ENCODE measurements around the gene C22orf23. TPM values are rescaled to one million over a fixed set of nuclear protein-coding genes. Genes with fewer than 3 reads are reported as not detected.

Gene C22orf23
- total and polyA plus RNA-seq, 2 of the 13 experiments (the other 11 are each of a cell fraction or from before 2014, with no cell fraction given): 0.21 to 0.24 TPM

DNA sequence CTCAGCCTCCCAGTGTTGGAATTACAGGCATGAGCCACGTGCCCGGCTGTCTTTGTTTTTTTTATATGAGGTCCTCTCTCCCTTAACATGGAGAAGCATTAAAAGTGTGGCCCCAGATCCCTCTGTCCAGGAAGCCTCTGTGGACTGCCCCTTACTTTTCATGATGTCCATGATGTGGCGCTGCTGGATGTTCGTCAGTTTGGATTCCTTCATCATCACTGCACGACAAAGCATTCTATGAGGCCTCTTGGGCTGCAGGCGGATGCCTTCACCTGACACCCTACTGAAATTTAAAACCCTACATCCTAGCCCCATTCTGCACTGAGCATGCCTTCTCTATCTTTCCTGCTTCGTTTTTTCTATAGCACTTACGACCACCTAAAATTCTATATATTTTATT lies 2.1 kb downstream of the C22orf23 start (continued):
- TF ChIP-seq, protein P1, sequence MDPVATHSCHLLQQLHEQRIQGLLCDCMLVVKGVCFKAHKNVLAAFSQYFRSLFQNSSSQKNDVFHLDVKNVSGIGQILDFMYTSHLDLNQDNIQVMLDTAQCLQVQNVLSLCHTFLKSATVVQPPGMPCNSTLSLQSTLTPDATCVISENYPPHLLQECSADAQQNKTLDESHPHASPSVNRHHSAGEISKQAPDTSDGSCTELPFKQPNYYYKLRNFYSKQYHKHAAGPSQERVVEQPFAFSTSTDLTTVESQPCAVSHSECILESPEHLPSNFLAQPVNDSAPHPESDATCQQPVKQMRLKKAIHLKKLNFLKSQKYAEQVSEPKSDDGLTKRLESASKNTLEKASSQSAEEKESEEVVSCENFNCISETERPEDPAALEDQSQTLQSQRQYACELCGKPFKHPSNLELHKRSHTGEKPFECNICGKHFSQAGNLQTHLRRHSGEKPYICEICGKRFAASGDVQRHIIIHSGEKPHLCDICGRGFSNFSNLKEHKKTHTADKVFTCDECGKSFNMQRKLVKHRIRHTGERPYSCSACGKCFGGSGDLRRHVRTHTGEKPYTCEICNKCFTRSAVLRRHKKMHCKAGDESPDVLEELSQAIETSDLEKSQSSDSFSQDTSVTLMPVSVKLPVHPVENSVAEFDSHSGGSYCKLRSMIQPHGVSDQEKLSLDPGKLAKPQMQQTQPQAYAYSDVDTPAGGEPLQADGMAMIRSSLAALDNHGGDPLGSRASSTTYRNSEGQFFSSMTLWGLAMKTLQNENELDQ (CRISPR knock-in tag; IDR thresholded peaks at IDR 0.05; ENCODE audit: borderline replicate concordance): no peak
- TF ChIP-seq, protein P2, sequence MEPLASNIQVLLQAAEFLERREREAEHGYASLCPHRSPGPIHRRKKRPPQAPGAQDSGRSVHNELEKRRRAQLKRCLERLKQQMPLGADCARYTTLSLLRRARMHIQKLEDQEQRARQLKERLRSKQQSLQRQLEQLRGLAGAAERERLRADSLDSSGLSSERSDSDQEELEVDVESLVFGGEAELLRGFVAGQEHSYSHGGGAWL (CRISPR knock-in tag; IDR thresholded peaks at IDR 0.05): no peak
- TF ChIP-seq, protein P3, sequence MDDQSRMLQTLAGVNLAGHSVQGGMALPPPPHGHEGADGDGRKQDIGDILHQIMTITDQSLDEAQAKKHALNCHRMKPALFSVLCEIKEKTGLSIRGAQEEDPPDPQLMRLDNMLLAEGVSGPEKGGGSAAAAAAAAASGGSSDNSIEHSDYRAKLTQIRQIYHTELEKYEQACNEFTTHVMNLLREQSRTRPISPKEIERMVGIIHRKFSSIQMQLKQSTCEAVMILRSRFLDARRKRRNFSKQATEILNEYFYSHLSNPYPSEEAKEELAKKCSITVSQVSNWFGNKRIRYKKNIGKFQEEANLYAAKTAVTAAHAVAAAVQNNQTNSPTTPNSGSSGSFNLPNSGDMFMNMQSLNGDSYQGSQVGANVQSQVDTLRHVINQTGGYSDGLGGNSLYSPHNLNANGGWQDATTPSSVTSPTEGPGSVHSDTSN (CRISPR knock-in tag; IDR thresholded peaks at IDR 0.05; ENCODE audit: borderline replicate concordance): no peak
- TF ChIP-seq ZFP41 (CRISPR knock-in tag; IDR thresholded peaks at IDR 0.05; ENCODE audit: borderline replicate concordance) (no peak), AGO2 (optimal IDR thresholded peaks at IDR 0.05; ENCODE audit: low read depth, low read length) (no peak), CREB1 (IDR thresholded peaks at IDR 0.05) (peak; percentile 40; the same call in 1 of the 2 replicates), CREB1 (CRISPR knock-in tag; IDR thresholded peaks at IDR 0.05) (peak; percentile 64), IKZF1 (IDR thresholded peaks at IDR 0.05) (no peak), TBP (CRISPR knock-in tag; IDR thresholded peaks at IDR 0.05) (no peak), RBM22 (optimal IDR thresholded peaks at IDR 0.05; ENCODE audit: low read length) (no peak), STAG1 (CRISPR knock-in tag; IDR thresholded peaks at IDR 0.05) (0 out of 2 replicates have a peak, but pooled peaks have one; percentile 28), RFX3 (CRISPR knock-in tag; IDR thresholded peaks at IDR 0.05) (no peak), ZNF251 (CRISPR knock-in tag; IDR thresholded peaks at IDR 0.05) (no peak), CREM (IDR thresholded peaks at IDR 0.05) (0 out of 2 replicates have a peak, but pooled peaks have one; percentile 20), CREM (CRISPR knock-in tag; IDR thresholded peaks at IDR 0.05) (no peak), ZNF746 (CRISPR knock-in tag; IDR thresholded peaks at IDR 0.05) (no peak), JUN (CRISPR knock-in tag; IDR thresholded peaks at IDR 0.05) (no peak), RCOR2 (CRISPR knock-in tag; IDR thresholded peaks at IDR 0.05) (no peak)
- TF ChIP-seq, protein P4, sequence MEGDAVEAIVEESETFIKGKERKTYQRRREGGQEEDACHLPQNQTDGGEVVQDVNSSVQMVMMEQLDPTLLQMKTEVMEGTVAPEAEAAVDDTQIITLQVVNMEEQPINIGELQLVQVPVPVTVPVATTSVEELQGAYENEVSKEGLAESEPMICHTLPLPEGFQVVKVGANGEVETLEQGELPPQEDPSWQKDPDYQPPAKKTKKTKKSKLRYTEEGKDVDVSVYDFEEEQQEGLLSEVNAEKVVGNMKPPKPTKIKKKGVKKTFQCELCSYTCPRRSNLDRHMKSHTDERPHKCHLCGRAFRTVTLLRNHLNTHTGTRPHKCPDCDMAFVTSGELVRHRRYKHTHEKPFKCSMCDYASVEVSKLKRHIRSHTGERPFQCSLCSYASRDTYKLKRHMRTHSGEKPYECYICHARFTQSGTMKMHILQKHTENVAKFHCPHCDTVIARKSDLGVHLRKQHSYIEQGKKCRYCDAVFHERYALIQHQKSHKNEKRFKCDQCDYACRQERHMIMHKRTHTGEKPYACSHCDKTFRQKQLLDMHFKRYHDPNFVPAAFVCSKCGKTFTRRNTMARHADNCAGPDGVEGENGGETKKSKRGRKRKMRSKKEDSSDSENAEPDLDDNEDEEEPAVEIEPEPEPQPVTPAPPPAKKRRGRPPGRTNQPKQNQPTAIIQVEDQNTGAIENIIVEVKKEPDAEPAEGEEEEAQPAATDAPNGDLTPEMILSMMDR (CRISPR knock-in tag; IDR thresholded peaks at IDR 0.05): peak; percentile 45
- TF ChIP-seq, protein P5, sequence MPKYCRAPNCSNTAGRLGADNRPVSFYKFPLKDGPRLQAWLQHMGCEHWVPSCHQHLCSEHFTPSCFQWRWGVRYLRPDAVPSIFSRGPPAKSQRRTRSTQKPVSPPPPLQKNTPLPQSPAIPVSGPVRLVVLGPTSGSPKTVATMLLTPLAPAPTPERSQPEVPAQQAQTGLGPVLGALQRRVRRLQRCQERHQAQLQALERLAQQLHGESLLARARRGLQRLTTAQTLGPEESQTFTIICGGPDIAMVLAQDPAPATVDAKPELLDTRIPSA (CRISPR knock-in tag; IDR thresholded peaks at IDR 0.05; ENCODE audit: borderline replicate concordance): no peak
- TF ChIP-seq, protein P6, sequence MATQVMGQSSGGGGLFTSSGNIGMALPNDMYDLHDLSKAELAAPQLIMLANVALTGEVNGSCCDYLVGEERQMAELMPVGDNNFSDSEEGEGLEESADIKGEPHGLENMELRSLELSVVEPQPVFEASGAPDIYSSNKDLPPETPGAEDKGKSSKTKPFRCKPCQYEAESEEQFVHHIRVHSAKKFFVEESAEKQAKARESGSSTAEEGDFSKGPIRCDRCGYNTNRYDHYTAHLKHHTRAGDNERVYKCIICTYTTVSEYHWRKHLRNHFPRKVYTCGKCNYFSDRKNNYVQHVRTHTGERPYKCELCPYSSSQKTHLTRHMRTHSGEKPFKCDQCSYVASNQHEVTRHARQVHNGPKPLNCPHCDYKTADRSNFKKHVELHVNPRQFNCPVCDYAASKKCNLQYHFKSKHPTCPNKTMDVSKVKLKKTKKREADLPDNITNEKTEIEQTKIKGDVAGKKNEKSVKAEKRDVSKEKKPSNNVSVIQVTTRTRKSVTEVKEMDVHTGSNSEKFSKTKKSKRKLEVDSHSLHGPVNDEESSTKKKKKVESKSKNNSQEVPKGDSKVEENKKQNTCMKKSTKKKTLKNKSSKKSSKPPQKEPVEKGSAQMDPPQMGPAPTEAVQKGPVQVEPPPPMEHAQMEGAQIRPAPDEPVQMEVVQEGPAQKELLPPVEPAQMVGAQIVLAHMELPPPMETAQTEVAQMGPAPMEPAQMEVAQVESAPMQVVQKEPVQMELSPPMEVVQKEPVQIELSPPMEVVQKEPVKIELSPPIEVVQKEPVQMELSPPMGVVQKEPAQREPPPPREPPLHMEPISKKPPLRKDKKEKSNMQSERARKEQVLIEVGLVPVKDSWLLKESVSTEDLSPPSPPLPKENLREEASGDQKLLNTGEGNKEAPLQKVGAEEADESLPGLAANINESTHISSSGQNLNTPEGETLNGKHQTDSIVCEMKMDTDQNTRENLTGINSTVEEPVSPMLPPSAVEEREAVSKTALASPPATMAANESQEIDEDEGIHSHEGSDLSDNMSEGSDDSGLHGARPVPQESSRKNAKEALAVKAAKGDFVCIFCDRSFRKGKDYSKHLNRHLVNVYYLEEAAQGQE (IDR thresholded peaks at IDR 0.05; ENCODE audit: borderline replicate concordance in 1 of 2, low read depth in 1 of 2, low read length in 2 of 2): no peak
- TF ChIP-seq, protein P7, sequence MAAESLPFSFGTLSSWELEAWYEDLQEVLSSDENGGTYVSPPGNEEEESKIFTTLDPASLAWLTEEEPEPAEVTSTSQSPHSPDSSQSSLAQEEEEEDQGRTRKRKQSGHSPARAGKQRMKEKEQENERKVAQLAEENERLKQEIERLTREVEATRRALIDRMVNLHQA (CRISPR knock-in tag; IDR thresholded peaks at IDR 0.05): no peak

Data from HepG2 (cell line).